Tibial artery (tissue), 4 donors: ENCODE data around the gene CPB2.

ENCODE experiments used
- DNase-seq, 2 donors: peaks; one replicate each; pipeline ENCODE4 v3.0.0-alpha.2; 2019
- H3K27ac ChIP-seq, 2 donors: fragments of 200-600 bp; sonication (generic) in 1 of 2; 1 replicate in 1 of 2; 2 replicates in 1 of 2; pipeline ENCODE4 v1.5.1; 2018 to 2019; ENCODE audit warnings: mild to moderate bottlenecking in 1 of 2
- H3K27me3 ChIP-seq, 2 donors: fragments of 200-600 bp; sonication (generic) in 1 of 2; one replicate each; pipeline versions ENCODE4 v1.5.1 to v1.6.0; 2016 to 2019
- H3K36me3 ChIP-seq, 3 donors: fragments of 200-600 bp; sonication (generic) in 2 of 3; one replicate each; pipeline ENCODE4 v1.5.1; 2016 to 2019; ENCODE audit warnings: mild to moderate bottlenecking in 2 of 3
- H3K4me1 ChIP-seq, 4 donors: fragments of 200-600 bp; sonication (generic) in 2 of 4; 1 replicate in 3 of 4; 2 replicates in 1 of 4; pipeline ENCODE4 v1.5.1; 2016 to 2019
- H3K4me3 ChIP-seq, 2 donors: fragments of 200-600 bp; sonication (generic) in 1 of 2; 1 replicate in 1 of 2; 2 replicates in 1 of 2; pipeline ENCODE4 v1.5.1; 2018 to 2019; ENCODE audit warnings: mild to moderate bottlenecking in 2 of 2
- H3K9me3 ChIP-seq, 3 donors: fragments of 200-600 bp; sonication (generic) in 1 of 3; one replicate each; pipeline ENCODE4 v1.5.1; 2016 to 2019
- CTCF ChIP-seq, 2 experiments: fragments of 200-600 bp in 1 of 2; fragments of 450-650 bp in 1 of 2; IDR thresholded peaks; one replicate each; pipeline ENCODE4 v1.5.1; 2017 to 2019; ENCODE audit warnings: antibody characterized with exemption in 2 of 2, mild to moderate bottlenecking in 1 of 2, moderate library complexity in 1 of 2
- intact Hi-C: fragments of 100-400 bp; cut with DNase I; formaldehyde crosslinking; loops from one replicate; pipeline ENCODE4 v1.15.0; 2023; ENCODE audit warnings: low total_unique reads

Gene CPB2

GRCh38 chr13:46038296-46038695, 66.5 kb downstream of the CPB2 start:
- no peak overlapping the region for H3K27ac ChIP-seq
- H3K27me3 ChIP-seq, result no peaks in the 10 kb centered on the region
- no peak for DNase-seq
- TF ChIP-seq CTCF (IDR thresholded peaks at IDR 0.05), result no peak
- peaks cover 0 to 37% (median 29%) of the 10 kb centered on the region in 3 donors for H3K36me3 ChIP-seq
- H3K4me1 ChIP-seq, result no peaks in the 10 kb centered on the region
- intact Hi-C loops, result no loop called here
- no peak overlapping the region for H3K4me3 ChIP-seq
- H3K9me3 ChIP-seq, result no peaks in the 10 kb centered on the region

GRCh38 chr13:46035066-46035465, 69.8 kb downstream of the CPB2 start:
- Histone ChIP-seq H3K36me3 (peaks cover 7 to 32% (median 27%) of the 10 kb centered on the region in 3 donors), H3K9me3 (no peaks in the 10 kb centered on the region), H3K27ac (no peak overlapping the region), H3K4me1 (no peaks in the 10 kb centered on the region), H3K27me3 (no peaks in the 10 kb centered on the region), H3K4me3 (no peak overlapping the region)
- DNase-seq, result no peak
- no peak for TF ChIP-seq CTCF (IDR thresholded peaks at IDR 0.05)
- intact Hi-C loops, result no loop called here

GRCh38 chr13:46032341-46032740, 72.5 kb downstream of the CPB2 start:
- no peaks in the 10 kb centered on the region for H3K4me1 ChIP-seq
- TF ChIP-seq CTCF (IDR thresholded peaks at IDR 0.05), result no peak
- intact Hi-C loops, result no loop called here
- H3K27me3 ChIP-seq, result no peaks in the 10 kb centered on the region
- DNase-seq, result no peak
- peaks cover 11 to 16% (median 13%) of the 10 kb centered on the region in 3 donors for H3K36me3 ChIP-seq
- no peak overlapping the region for H3K4me3 ChIP-seq
- no peak overlapping the region for H3K27ac ChIP-seq
- no peaks in the 10 kb centered on the region for H3K9me3 ChIP-seq

GRCh38 chr13:46031581-46032263, 73.1 kb downstream of the CPB2 start:
- Histone ChIP-seq H3K4me3 (no peak overlapping the region), H3K27me3 (no peaks in the 10 kb centered on the region), H3K4me1 (no peaks in the 10 kb centered on the region), H3K27ac (no peak overlapping the region), H3K36me3 (peaks cover 11 to 16% (median 13%) of the 10 kb centered on the region in 3 donors), H3K9me3 (no peaks in the 10 kb centered on the region)
- no peak for DNase-seq
- TF ChIP-seq CTCF (IDR thresholded peaks at IDR 0.05), result no peak
- intact Hi-C loops, result no loop called here

GRCh38 chr13:46025157-46025556, 79.7 kb downstream of the CPB2 start:
- DNase-seq, result no peak
- Histone ChIP-seq H3K4me3 (no peak overlapping the region), H3K4me1 (no peaks in the 10 kb centered on the region), H3K27ac (no peak overlapping the region), H3K36me3 (peaks cover 0 to 4% (median 2%) of the 10 kb centered on the region in 3 donors), H3K9me3 (no peaks in the 10 kb centered on the region), H3K27me3 (no peaks in the 10 kb centered on the region)
- intact Hi-C loops, result no loop called here
- TF ChIP-seq CTCF (IDR thresholded peaks at IDR 0.05), result no peak
